Measurements from ENCODE around the gene FGF16. TPM values are rescaled to one million over a fixed set of nuclear protein-coding genes. Genes with fewer than 3 reads are reported as not detected.

FGF16 gene
- total RNA-seq, 4 donors from 2014 or later = not detected

GRCh38 chrX:77412631-77413030 lies 34.6 kb upstream of the FGF16 start:
- Histone ChIP-seq H3K9me3 (no peaks in the 10 kb centered on the region), H3K36me3 (no peaks in the 10 kb centered on the region), H3K27me3 (no peaks in the 10 kb centered on the region), H3K27ac (no peak overlapping the region), H3K4me1 (no peaks in the 10 kb centered on the region), H3K4me3 (no peak overlapping the region)
- intact Hi-C loops (cut with DNase I; ENCODE audit: low total_unique reads) = no loop called here
- no peak for TF ChIP-seq POLR2A (IDR thresholded peaks at IDR 0.05)
- TF ChIP-seq CTCF (IDR thresholded peaks at IDR 0.05) = no peak
- TF ChIP-seq EP300 (IDR thresholded peaks at IDR 0.05; ENCODE audit: low read depth) = no peak
- no peak for TF ChIP-seq POLR2AphosphoS5 (IDR thresholded peaks at IDR 0.05)
- in situ Hi-C loops (cut with MboI; ENCODE audit: low pct_ligation_motif_present in 1 of 4, low pct_unique_long_range_greater_than_20kb in 1 of 4, low sequenced_read_pairs in 3 of 4) = no loop called here
- no peak for DNase-seq
- 80 to 83% methylated on average over 1 to 3 of the region's 3 CpGs for WGBS, 2 donors (ENCODE audit: low coverage in 1 of 2)

- Histone ChIP-seq H3K4me1 (no peaks in the 10 kb centered on the region), H3K27me3 (no peaks in the 10 kb centered on the region)
Observed at GRCh38 chrX:77415161-77415560, 32.0 kb upstream of the FGF16 start.

GRCh38 chrX:77415882-77416281 lies 31.3 kb upstream of the FGF16 start:
- TF ChIP-seq CTCF (IDR thresholded peaks at IDR 0.05) (no peak), POLR2AphosphoS5 (IDR thresholded peaks at IDR 0.05) (no peak), EP300 (IDR thresholded peaks at IDR 0.05; ENCODE audit: low read depth) (no peak), POLR2A (IDR thresholded peaks at IDR 0.05) (no peak)
- Histone ChIP-seq H3K27me3 (no peaks in the 10 kb centered on the region), H3K9me3 (no peaks in the 10 kb centered on the region), H3K4me1 (no peaks in the 10 kb centered on the region), H3K4me3 (no peak overlapping the region), H3K36me3 (no peaks in the 10 kb centered on the region), H3K27ac (no peak overlapping the region)
- DNase-seq = no peak
- WGBS, 2 donors (ENCODE audit: low coverage in 1 of 2) = 88 to 100% methylated on average over 1 of the region's 1 CpG
- in situ Hi-C loops (cut with MboI; ENCODE audit: low pct_ligation_motif_present in 1 of 4, low pct_unique_long_range_greater_than_20kb in 1 of 4, low sequenced_read_pairs in 3 of 4) = no loop called here
- intact Hi-C loops (cut with DNase I; ENCODE audit: low total_unique reads) = no loop called here

More at GRCh38 chrX:77415161-77415560, 32.0 kb upstream of the FGF16 start:
- 0% methylated on average over 1 of the region's 1 CpG; no CpG with 5 or more reads in 1 of the 2 donors for WGBS, 2 donors (ENCODE audit: low coverage in 1 of 2)
- Histone ChIP-seq H3K9me3 (no peaks in the 10 kb centered on the region), H3K4me3 (no peak overlapping the region), H3K36me3 (no peaks in the 10 kb centered on the region), H3K27ac (no peak overlapping the region)
- DNase-seq = no peak
- in situ Hi-C loops (cut with MboI; ENCODE audit: low pct_ligation_motif_present in 1 of 4, low pct_unique_long_range_greater_than_20kb in 1 of 4, low sequenced_read_pairs in 3 of 4) = no loop called here
- intact Hi-C loops (cut with DNase I; ENCODE audit: low total_unique reads) = no loop called here
- TF ChIP-seq CTCF (IDR thresholded peaks at IDR 0.05) = no peak
- TF ChIP-seq EP300 (IDR thresholded peaks at IDR 0.05; ENCODE audit: low read depth) = no peak
- no peak for TF ChIP-seq POLR2A (IDR thresholded peaks at IDR 0.05)
- TF ChIP-seq POLR2AphosphoS5 (IDR thresholded peaks at IDR 0.05) = no peak

- DNase-seq = no peak
- TF ChIP-seq POLR2A (IDR thresholded peaks at IDR 0.05) (no peak), CTCF (IDR thresholded peaks at IDR 0.05) (no peak), POLR2AphosphoS5 (IDR thresholded peaks at IDR 0.05) (no peak), EP300 (IDR thresholded peaks at IDR 0.05; ENCODE audit: low read depth) (no peak)
- H3K9me3 ChIP-seq = no peaks in the 10 kb centered on the region
- intact Hi-C loops (cut with DNase I; ENCODE audit: low total_unique reads) (no loop called here), in situ Hi-C loops (cut with MboI; ENCODE audit: low pct_ligation_motif_present in 1 of 4, low pct_unique_long_range_greater_than_20kb in 1 of 4, low sequenced_read_pairs in 3 of 4) (no loop called here)
- H3K27ac ChIP-seq = no peak overlapping the region
- no peak overlapping the region for H3K4me3 ChIP-seq
- H3K36me3 ChIP-seq = no peaks in the 10 kb centered on the region
- no peaks in the 10 kb centered on the region for H3K4me1 ChIP-seq
- WGBS, 2 donors (ENCODE audit: low coverage in 1 of 2) = 53% methylated on average over 4 of the region's 4 CpGs; no CpG with 5 or more reads in 1 of the 2 donors
- no peaks in the 10 kb centered on the region for H3K27me3 ChIP-seq
Observed at GRCh38 chrX:77422891-77423648, 24.1 kb upstream of the FGF16 start.

All from transverse colon (tissue), 4 donors.